DLD1 (cell line): ENCODE results near the gene PLPP2.

ENCODE experiments used
- in situ Hi-C: cut with HindIII; loops from 2 replicates; pipeline ENCODE4 v1.10.0; 2017; ENCODE audit warnings: low sequenced_read_pairs

The PLPP2 gene

DNA sequence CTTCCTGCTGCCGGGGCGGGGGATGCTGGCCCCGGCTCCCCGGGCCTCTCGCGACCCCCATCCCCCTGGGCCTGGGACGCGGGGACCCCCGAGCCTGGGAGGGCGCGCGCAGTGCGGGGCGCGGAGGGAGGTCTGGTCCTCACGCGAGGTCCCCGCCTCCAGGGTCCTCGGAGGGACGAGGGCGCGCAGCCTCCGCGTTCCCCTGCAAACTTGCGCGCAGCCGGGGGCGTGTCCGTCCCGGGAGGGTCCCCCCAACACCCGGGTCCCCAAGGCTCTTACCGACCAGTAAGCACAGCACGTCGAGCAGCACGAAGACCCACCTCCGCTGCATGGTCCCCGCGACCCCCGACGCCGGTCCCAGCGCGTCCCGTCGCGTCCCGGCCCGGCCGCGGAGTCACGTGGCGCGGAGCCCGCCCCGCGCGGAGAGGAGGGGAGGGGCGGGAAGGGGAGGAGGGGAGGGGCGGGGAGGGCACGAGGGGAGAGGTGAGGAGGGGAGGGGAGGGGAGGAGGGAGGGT, at the start of gene PLPP2:
TSS of gene PLPP2 (minus strand) at position 398 of the 516 bp plus-strand sequence. CDS start at position 331, 67 bp downstream.
- in situ Hi-C loops, result no loop called here

DNA sequence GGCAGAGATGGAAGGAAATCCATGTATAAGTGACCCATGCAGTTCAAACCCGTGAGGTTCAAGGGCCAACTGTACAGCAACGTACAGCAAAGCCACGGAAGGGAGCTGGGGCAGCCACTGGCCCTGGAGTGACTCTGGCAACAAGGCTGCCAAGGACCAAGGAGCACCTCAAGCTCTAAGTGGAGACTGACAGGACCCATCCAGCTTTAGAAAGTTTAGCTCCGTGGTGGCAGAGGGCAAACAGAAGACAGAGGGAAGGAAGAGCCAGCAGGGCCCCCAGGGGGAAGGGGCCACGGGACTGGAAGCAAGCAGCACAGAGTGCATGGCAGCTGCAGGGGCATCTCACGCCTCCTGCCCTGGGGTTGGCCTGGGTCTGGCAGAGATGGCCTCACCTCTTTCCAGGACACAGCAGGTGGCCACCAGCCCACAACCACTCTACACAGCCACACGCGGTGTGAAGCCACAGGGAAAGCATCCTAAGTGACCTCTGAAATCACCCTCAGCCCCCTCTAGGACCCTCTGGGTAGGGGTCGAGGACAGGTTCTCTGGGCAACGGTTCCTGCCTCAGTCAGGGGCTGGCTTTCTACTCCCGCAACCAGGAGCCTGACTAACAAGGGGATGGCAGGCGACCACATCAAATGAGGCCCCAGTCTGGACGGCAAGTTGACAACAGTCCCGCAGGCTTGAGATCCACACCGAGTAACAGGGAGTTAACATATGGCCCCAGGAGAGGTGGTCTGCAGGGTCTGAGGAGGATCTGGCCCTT, 49.6 kb upstream of the PLPP2 start:
- in situ Hi-C loops, result no loop called here

DNA sequence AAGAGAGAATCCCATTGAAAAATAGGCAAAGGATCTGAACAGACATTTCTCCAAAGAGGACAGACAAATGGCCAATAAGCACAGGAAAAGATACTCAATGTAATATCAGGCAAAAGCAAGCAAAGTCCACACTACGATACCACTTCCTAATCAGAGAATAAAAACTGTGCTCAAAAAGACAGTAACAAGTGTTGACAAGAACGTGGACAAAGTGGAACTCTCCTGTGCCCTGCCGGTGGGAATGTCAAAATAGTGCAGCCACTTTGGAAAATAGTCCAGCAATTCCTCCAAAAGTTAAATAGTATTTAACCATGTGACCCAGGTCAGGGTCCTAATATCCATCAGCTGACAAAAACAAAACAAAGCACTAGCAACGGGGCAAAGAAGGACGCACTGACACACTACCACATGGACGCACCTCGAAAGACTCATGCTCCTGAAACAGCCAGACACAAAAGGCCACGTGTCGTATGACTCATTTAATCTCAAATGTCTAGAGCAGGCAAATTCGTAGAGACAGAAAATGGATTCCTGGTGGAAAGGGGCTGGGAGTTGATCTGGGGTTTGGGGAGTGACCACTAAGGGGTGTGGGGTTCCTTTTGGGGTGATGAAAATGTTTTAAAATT, 48.2 kb upstream of the PLPP2 start:
- in situ Hi-C loops, result no loop called here

DNA sequence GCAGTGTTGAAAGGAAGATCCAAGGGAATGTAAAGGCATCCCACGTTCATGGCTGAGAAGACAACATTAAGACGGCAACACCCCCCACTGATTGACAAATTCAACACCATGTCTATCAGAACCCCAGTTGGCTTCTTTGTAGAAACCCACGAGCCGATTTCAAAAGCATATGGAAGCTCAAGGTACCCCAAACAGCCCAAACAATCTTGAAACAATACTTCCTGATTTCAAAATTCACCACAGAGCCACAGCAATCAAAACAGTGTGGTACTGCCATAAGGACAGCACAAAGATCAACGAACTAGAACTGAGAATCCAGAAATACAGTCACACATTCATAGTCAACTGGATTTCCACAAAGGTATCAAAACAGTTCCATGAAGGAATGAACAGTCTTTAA, 47.2 kb upstream of the PLPP2 start:
- in situ Hi-C loops, result no loop called here

DNA sequence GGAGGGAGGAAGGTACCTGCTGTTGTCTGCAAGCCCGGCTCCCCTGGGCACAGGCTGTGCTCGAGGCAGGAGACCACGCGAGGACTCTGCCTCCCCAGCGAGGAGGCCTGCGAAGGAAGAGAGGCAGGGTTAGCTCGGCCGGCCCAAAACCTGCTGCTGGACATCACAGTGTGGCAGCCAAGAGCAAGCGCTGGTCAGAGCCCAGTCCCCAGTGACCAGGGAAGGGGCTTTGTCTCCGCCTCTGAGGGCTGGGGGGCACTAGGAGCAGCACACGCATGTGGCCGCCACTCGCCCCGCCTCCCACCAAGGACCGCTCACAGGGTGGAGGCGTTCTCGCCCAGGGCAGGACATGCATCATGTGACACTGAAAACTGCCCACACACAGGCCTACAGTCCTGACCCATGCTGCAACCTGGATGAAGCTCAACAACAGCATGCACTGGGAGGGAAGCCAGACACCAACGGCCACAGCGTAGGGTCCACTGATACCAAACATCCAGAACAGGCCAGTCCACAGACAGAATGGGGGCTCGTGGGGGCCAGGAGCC, 44.9 kb upstream of the PLPP2 start:
- in situ Hi-C loops, result no loop called here

DNA sequence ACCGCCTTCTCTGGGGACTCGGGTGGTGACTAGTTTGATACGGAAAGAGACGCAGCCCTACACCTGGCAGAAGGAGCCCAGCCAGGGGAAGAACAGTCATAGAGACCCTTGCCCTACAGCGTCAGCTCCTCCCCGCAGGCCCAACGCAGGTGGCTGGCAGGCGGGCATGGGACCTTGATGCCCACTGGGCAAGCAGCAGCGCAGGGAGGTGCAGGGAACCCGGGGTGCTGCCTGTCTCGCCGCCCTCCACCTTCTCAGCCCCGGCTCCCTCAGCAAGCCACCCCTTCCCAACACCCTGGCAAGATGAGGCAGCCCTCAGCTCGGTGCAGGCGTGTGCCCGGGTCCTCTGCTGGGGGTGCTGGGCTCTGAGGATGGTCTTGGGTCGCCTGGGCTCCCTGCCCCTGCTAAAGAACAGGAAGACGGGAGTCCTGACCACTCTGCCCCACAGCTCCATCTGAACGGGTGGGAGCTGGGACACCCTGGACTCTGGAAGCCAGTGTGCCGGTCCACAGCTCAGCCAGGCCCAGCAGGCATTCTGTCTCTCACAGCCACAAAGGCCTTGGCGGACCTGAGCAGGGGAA, 44.4 kb upstream of the PLPP2 start:
- in situ Hi-C loops, result no loop called here

DNA sequence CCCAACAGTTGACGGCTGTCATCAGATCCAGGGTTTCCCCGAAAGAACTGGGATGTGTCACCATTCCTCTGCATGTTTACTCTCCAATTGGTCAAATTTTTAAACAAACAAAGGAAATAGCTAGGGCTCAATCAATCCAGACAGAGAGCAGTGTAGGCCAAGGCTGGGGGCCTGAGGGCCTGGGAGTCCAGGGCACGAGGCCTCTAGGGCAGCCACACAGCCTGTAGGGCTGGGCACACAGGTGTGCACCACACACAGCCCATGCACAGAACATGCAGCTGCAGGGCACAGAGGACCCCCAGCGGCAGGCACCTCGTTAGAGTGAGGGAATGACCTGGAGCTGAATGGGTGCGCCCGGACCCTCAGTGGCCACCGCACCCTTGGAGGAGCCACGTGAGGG, 43.9 kb upstream of the PLPP2 start:
- in situ Hi-C loops, result no loop called here

DNA sequence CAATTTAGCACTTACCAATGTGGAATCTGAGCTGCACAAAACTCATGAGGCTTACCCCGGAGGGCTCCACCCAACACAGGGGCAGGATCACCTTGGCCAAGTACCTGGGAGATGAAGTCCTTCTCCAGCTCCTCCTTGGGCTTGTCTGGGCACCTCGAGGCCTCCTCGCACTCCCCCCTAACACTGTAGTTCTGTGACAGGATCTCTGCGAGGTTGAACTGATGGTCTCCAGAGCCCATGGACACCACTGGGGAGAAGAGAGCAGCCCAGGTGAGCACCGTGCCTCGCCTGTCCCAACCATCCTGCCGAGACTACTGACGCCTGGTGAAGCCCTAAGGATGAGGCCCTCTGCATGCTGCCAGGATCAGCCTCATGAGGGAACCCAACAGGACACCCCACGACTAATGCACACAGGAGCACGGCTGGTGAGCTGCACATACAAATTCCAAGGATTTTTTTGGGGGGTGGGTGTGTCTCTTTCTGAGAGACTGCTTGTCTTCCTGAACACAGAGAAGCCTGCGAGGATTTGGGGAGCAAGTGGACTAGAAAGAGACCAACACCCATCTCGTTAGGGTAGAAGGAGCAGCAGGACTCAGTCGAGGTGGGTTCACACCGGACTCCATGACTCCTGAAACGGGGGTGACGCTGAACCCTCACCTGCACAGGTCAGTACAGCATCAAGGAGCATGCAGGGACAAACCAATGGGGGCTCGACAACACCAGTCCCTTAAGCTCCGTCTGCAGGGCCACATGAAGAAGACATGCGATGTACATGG, 43.3 kb upstream of the PLPP2 start:
- in situ Hi-C loops, result no loop called here

DNA sequence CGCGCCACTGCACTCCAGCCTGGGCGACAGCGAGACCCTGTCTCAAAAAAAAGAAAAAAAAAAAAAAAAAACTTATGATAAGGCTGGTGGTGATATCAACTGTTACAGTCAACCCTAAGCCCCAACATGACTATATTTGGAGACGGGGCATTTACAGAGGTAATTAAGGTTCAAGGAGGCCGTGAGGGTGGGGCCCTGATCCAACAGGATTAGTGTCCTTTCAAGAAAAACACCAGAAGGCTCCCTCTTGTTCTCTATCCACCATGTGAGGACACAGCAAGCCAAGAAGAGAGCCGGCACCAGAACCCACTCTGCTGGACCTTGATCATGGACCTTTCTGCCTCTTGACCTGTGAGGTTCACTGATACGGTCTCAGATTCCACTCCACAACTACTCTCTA, 39.3 kb upstream of the PLPP2 start:
- in situ Hi-C loops, result no loop called here

DNA sequence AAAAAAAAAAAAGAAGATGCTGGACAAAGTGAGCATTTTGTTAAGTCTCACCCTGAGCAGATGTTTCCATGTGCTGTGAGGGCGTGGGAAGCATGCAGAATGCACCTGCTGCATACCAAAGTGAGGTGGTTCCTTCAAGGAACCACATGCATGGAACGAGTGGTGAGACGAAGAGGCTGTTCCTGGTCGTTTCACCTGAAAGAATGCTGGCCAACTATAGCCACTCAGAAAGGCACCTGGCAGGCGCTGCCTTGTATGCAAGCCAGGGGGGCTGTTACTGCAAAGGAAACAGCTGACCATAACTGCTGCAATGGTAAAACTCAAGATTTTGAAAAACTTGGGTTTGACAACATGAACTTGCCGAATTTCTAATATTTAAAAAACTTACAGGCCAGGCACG, 38.7 kb upstream of the PLPP2 start:
- in situ Hi-C loops, result no loop called here

DNA sequence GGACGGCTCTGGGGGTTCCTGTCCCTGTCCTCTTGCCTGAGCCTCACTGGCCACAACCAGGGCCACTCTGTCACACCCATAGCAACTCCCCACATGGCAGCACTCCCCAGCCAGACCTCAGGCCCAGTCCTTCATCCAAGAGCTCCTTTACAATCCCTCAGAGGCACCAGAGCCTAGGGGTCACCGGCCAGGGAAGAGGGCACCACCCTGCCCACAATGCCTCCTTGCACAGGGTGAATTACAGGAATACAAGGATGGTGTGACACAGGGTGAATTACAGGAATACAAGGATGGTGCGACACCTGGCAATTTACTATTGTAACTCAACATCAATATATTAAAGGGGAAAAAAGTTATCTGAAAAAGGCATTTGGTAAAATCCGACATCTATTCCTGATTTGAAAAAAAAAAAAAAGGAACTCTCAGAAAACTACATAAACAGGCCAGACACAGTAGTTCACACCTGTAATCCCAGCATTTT, 36.9 kb upstream of the PLPP2 start:
- in situ Hi-C loops, result no loop called here

DNA sequence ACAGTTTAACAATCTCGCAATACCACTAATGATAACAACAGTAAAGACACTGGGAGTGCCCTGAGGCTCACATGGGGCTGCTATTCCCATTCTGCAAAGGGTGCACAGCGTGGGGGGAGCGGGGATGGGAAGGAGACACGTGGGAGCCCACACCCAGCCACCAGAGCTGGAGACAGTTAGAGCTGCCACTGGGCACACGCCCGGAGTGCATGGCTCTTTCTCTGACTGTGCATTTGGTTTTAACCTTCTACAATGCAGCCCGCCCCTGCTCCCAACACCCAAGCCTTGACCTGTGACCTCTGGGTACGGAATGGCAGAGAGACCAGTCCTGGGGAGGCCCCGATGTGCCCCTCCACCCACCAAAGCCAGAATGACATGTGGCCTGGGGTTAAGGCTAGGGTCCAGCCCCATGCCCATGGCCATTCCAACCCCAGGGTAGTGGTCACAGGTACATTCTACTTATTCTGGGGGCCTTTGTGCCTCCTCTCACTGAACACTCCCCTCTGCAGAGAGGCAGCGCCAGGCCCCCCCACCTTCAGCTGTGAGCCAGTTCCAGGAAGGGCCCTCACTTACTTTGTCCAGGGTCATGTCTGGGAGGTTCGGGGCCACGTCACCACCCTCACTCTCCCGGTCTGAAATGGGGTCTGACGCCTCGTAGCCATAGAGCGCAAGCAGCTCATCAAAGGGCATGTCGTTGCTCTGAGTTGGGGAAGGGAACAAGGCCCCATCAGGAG, 36.3 kb upstream of the PLPP2 start:
- in situ Hi-C loops, result no loop called here

DNA sequence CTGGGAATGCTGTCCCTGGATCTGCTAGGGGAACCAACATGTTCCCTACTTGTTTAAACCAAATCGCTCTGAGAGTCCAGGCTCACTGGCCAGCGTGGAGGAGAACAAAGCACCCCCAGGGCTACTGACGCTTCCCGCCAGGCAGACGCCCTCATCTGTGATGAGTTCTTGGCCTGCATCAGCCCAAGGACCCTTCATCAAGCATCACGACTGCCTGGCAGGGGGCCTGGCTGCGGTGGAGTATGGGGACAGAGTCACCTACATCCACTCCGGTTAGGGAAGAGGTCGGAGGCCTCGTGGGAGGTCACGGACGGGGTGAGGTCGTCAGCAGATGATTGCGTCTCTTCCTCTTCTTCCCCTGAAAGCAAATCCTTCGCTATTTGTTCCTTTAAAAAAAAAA, 35.7 kb upstream of the PLPP2 start:
- in situ Hi-C loops, result no loop called here

DNA sequence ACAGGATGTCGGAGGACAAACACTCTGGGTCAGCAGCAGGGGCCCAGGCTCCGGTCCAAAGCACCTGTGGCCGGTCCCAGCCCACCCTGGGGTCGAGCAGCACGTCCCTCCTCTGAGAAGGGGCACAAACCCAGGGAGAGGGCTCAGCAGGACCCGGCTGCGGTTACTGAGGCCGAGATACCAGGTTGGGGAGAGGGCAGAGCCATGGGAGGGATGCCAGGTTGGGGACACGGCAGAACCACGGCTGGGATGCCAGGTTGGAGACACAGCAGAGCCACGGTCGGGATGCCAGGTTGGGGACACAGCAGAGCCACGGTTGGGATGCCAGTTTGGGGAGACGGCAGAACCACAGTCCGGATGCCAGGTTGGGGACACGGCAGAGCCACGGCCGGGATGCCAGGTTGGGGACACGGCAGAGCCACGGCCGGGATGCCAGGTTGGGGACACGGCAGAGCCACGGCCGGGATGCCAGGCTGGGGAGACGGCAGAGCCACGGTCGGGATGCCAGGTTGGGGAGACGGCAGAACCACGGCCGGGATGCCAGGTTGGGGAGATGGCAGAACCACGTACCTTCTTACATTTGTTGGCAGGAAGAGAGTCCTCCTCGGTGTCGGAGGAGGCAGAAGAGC, 34.8 kb upstream of the PLPP2 start:
- in situ Hi-C loops, result no loop called here

DNA sequence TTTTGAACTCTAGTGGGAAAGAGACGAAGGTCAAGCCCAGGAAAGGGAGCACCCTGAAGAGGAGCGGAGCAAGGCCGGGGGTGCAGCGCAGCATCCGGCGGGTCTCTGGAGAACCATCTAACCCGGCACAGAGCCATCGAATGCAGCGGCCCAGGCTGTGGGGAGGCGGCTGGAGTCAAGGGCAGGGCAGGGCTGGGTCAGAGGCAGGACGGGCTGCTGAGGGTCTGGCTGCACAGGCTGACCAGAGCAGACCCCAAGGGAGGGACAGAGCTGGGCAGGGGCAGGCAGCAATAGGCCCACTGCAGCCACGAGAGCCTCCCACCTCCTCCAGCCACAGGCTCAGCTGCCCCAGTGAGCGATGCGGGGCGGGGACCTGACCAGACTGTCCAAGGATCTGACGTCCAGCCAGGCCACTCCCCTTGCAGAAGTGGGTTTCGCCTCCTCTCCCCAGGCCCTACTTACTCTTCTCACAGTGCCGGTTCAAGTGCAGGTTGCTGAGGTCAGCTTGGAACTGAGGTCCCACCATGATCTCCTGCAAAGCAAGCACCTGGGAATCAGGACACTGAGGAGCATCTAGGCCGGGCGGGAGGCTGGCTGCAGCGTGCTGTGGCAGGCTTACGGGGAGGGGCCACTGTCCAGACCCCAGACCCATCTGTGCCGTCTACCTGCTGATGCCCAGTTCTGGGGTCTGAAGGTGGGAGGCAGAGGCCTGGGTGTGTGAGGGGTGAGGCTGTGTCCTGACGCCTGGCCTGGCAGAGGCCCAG, 34.2 kb upstream of the PLPP2 start:
- in situ Hi-C loops, result no loop called here

DNA sequence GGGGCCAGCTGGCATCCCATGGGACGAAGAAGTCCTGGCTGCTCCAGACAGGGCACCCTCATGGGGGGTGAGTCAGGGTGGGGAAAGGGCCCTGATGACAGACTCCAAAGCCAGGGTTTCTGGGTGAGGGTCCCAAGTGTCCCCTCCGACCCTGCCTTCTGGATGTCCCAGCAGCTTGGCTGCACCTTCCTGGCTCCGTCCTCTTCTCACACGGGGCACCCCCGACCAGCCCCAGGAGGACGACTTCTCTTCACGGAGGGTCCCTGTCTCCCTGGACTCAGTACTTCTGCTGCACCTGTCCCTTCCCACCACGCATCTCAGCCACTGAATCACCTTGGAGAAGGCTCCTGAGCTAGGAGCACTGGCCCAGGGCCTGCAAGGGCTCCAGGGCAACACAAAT, 33.5 kb upstream of the PLPP2 start:
- in situ Hi-C loops, result no loop called here

DNA sequence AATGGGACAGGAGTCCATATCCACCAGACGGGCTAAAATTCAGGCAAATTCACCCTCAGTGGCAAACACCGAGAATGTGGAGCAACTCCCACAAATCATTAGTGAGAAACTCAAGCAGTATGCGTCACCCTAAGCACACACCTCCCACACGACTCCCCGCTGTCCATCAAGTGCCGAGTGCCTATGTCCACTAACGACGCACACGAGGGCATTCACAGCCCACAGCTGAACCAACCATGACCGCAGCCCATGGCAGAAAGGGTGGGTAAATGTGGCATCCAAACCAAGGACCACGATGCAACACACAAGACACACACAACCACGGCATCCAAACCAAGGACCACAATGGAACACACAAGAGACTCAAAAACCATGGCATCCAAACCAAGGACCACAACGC, 31.4 kb upstream of the PLPP2 start:
- in situ Hi-C loops, result no loop called here

DNA sequence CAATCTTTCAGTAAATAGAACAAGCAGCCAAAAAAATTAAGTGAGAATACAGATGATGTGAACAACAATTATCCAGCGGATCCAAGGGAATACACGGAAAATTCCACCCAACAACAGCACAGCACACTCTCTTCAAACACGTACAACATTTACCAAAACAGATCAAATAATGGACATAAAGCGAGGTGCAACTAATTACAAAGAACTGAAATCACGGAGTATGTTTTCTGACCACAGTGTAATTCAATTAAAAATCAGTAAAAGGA, 27.2 kb upstream of the PLPP2 start:
- in situ Hi-C loops, result no loop called here
